WTC11 (cell line): Measurements from ENCODE around the gene NFYB.

ENCODE experiments used
- CREB1 ChIP-seq: sonication (generic); formaldehyde crosslinking; IDR thresholded peaks from 2 replicates; pipeline ENCODE4 v1.8.0; 2023; ENCODE audit warnings: mild to moderate bottlenecking, missing genetic modification reagents
- GABPB1 ChIP-seq: sonication (generic); formaldehyde crosslinking; IDR thresholded peaks from 2 replicates; pipeline ENCODE4 v1.8.1; 2023; ENCODE audit warnings: mild to moderate bottlenecking, missing genetic modification reagents
- ZNF219 ChIP-seq: sonication (generic); formaldehyde crosslinking; IDR thresholded peaks from 2 replicates; pipeline ENCODE4 v1.8.0; 2023; ENCODE audit warnings: missing genetic modification reagents, mild to moderate bottlenecking, borderline replicate concordance
- TF ChIP-seq, protein P1 (sequence below): fragments of 200-600 bp; IDR thresholded peaks from 2 replicates; pipeline ENCODE4 v1.8.0; 2022; ENCODE audit warnings: antibody characterized with exemption

DNA sequence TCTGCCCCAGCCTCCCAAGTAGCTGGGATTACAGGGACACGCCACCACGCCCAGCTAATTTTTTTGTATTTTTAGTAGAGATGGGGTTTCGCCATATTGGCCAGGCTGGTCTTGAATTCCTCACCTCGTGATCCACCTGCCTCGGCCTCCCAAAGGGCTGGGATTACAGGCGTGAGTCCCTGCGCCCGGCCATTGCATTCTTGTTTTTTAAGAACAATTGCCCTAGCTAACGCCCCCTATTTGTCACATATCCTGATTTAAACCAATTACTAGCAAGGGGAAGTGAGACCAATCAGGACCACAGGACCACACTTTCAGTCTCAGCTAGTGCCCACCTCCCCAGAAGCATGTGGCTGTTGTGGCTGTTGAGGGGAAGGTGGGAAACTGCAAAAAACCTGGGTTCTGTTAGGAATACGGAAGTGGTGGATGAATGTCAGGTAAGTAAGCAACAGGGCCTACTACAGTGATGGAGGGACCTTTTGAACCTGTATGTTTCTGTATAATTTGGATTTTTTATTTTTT, 37.8 kb upstream of the NFYB start:
- no peak for TF ChIP-seq GABPB1 (CRISPR knock-in tag)
- no peak for TF ChIP-seq ZNF219 (CRISPR knock-in tag)
- no peak for TF ChIP-seq CREB1 (CRISPR knock-in tag)
- TF ChIP-seq, protein P1, sequence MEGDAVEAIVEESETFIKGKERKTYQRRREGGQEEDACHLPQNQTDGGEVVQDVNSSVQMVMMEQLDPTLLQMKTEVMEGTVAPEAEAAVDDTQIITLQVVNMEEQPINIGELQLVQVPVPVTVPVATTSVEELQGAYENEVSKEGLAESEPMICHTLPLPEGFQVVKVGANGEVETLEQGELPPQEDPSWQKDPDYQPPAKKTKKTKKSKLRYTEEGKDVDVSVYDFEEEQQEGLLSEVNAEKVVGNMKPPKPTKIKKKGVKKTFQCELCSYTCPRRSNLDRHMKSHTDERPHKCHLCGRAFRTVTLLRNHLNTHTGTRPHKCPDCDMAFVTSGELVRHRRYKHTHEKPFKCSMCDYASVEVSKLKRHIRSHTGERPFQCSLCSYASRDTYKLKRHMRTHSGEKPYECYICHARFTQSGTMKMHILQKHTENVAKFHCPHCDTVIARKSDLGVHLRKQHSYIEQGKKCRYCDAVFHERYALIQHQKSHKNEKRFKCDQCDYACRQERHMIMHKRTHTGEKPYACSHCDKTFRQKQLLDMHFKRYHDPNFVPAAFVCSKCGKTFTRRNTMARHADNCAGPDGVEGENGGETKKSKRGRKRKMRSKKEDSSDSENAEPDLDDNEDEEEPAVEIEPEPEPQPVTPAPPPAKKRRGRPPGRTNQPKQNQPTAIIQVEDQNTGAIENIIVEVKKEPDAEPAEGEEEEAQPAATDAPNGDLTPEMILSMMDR = no peak
